Stimulated activated CD4-positive, alpha-beta T cell treated with anti-CD3 and anti-CD28 coated beads, Interleukin-1b, Interleukin-23, amount 100 ng/mL, for 1 hour (primary cell): ENCODE data around the gene MAP3K12.
"Not testable (repeated sequence)": the region's sequence is repeated elsewhere in the genome, so short reads cannot be mapped to it uniquely, and the experiment has no call there.

ENCODE experiments used
- DNase-seq, 2 donors: peaks; one replicate each; pipeline ENCODE4 v3.0.0-alpha.2; 2020; ENCODE audit warnings: low read depth in 2 of 2

Gene MAP3K12

GRCh38 chr12:53499266-53500141, at the start of gene MAP3K12:
Gene MAP3K12, minus strand, starts transcription at chr12:53499458. Its CDS starts 12,067 bp downstream, at chr12:53487391.
- peak in 1 of 2 donors; percentile 12 for DNase-seq

- not testable (repeated sequence) for DNase-seq
Measured at GRCh38 chr12:53548354-53548753, 49.1 kb upstream of the MAP3K12 start.

GRCh38 chr12:53543539-53543938, 44.3 kb upstream of the MAP3K12 start:
- peak in 1 of 2 donors; percentile 3 for DNase-seq

- no peak for DNase-seq
Measured at GRCh38 chr12:53539526-53539925, 40.3 kb upstream of the MAP3K12 start.

GRCh38 chr12:53538209-53538689, 39.0 kb upstream of the MAP3K12 start:
- DNase-seq: no peak

GRCh38 chr12:53536962-53537361, 37.7 kb upstream of the MAP3K12 start:
- DNase-seq: no peak

GRCh38 chr12:53533471-53533870, 34.2 kb upstream of the MAP3K12 start:
- no peak for DNase-seq

- DNase-seq: no peak
Measured at GRCh38 chr12:53532524-53533445, 33.5 kb upstream of the MAP3K12 start.

- no peak for DNase-seq
Measured at GRCh38 chr12:53532021-53532420, 32.8 kb upstream of the MAP3K12 start.

- DNase-seq: no peak
Measured at GRCh38 chr12:53530920-53531319, 31.7 kb upstream of the MAP3K12 start.

GRCh38 chr12:53530061-53530460, 30.8 kb upstream of the MAP3K12 start:
- no peak for DNase-seq

GRCh38 chr12:53524476-53524875, 25.2 kb upstream of the MAP3K12 start:
- DNase-seq: no peak

GRCh38 chr12:53523131-53523530, 23.9 kb upstream of the MAP3K12 start:
- no peak for DNase-seq

GRCh38 chr12:53518381-53518780, 19.1 kb upstream of the MAP3K12 start:
- no peak for DNase-seq

GRCh38 chr12:53516758-53517455, 17.6 kb upstream of the MAP3K12 start:
- DNase-seq: no peak

- DNase-seq: no peak
Measured at GRCh38 chr12:53515291-53515680, 16.0 kb upstream of the MAP3K12 start.

GRCh38 chr12:53514628-53515290, 15.5 kb upstream of the MAP3K12 start:
- DNase-seq: no peak

- DNase-seq: no peak
Measured at GRCh38 chr12:53513712-53514410, 14.6 kb upstream of the MAP3K12 start.

GRCh38 chr12:53510181-53510812, 11.0 kb upstream of the MAP3K12 start:
- no peak for DNase-seq
